Vagina (tissue), 2 donors: ENCODE measurements around the gene NF2.

Source experiments
- POLR2A ChIP-seq, 2 donors: fragments of 450-650 bp; IDR thresholded peaks; one replicate each; pipeline ENCODE4 v1.6.1; 2017; ENCODE audit warnings: antibody characterized with exemption in 2 of 2, mild to moderate bottlenecking in 2 of 2, moderate library complexity in 2 of 2
- TF ChIP-seq, protein P1 (sequence below), 3 experiments: fragments of 450-650 bp in 2 of 3; fragments of 200-600 bp in 1 of 3; sonication (generic) in 1 of 3; IDR thresholded peaks; one replicate each; pipeline ENCODE4 v1.5.1; 2017 to 2019; ENCODE audit warnings: antibody characterized with exemption in 3 of 3, mild to moderate bottlenecking in 2 of 3, moderate library complexity in 2 of 3

GRCh38 chr22:29679316-29679715, 75.9 kb downstream of the NF2 start:
- TF ChIP-seq, protein P1, sequence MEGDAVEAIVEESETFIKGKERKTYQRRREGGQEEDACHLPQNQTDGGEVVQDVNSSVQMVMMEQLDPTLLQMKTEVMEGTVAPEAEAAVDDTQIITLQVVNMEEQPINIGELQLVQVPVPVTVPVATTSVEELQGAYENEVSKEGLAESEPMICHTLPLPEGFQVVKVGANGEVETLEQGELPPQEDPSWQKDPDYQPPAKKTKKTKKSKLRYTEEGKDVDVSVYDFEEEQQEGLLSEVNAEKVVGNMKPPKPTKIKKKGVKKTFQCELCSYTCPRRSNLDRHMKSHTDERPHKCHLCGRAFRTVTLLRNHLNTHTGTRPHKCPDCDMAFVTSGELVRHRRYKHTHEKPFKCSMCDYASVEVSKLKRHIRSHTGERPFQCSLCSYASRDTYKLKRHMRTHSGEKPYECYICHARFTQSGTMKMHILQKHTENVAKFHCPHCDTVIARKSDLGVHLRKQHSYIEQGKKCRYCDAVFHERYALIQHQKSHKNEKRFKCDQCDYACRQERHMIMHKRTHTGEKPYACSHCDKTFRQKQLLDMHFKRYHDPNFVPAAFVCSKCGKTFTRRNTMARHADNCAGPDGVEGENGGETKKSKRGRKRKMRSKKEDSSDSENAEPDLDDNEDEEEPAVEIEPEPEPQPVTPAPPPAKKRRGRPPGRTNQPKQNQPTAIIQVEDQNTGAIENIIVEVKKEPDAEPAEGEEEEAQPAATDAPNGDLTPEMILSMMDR (IDR thresholded peaks at IDR 0.05), result no peak
- TF ChIP-seq POLR2A (IDR thresholded peaks at IDR 0.05), result no peak
